Astrocyte (in vitro differentiated cells and primary cell): Measurements from ENCODE around the gene CROCC2. TPM values are rescaled to one million over a fixed set of nuclear protein-coding genes. Genes with fewer than 3 reads are reported as not detected.

Source experiments
- DNase-seq: peaks from one replicate; pipeline ENCODE4 v3.0.0-alpha.2; 2010; ENCODE audit warnings: low read depth
- FAIRE-seq: peaks from 2 replicates; lab custom pipeline; 2011; peaks lifted over from hg19 to GRCh38; lab: Jason Lieb, UNC
- H2AFZ ChIP-seq: 2 replicates; pipeline ENCODE4 v1.6.0; 2012; ENCODE audit warnings: low read depth, low read length, inconsistent platforms
- H3K27ac ChIP-seq: 2 replicates; pipeline ENCODE4 v1.5.1; 2011; ENCODE audit warnings: low read depth, low read length, inconsistent platforms
- H3K27me3 ChIP-seq: 2 replicates; pipeline ENCODE4 v1.6.0; 2011; ENCODE audit warnings: low read length, inconsistent platforms; ENCODE audit not compliant: insufficient read depth
- H3K36me3 ChIP-seq: 2 replicates; pipeline ENCODE4 v1.5.1; 2011; ENCODE audit warnings: low read length, inconsistent platforms; ENCODE audit not compliant: insufficient read depth
- H3K4me1 ChIP-seq: 2 replicates; pipeline ENCODE4 v1.5.1; 2011; ENCODE audit warnings: low read length, inconsistent platforms; ENCODE audit not compliant: insufficient read depth
- H3K4me2 ChIP-seq: 2 replicates; pipeline ENCODE4 v1.6.0; 2012; ENCODE audit warnings: low read length, inconsistent platforms
- H3K4me3 ChIP-seq: 2 replicates; pipeline ENCODE4 v1.5.1; 2011; ENCODE audit warnings: low read depth, mild to moderate bottlenecking, low read length, inconsistent platforms; ENCODE audit not compliant: insufficient read depth
- H3K79me2 ChIP-seq: 2 replicates; pipeline ENCODE4 v1.6.0; 2012; ENCODE audit warnings: mild to moderate bottlenecking, low read length, inconsistent platforms; ENCODE audit not compliant: insufficient read depth
- H3K9ac ChIP-seq: 2 replicates; pipeline ENCODE4 v1.6.0; 2012; ENCODE audit warnings: mild to moderate bottlenecking, low read length, inconsistent platforms
- H3K9me3 ChIP-seq: 2 replicates; pipeline ENCODE4 v1.5.1; 2012; ENCODE audit warnings: low read depth, mild to moderate bottlenecking, low read length, inconsistent platforms; ENCODE audit not compliant: insufficient read depth
- H4K20me1 ChIP-seq: 2 replicates; pipeline ENCODE4 v1.6.0; 2012; ENCODE audit warnings: low read length, inconsistent platforms; ENCODE audit not compliant: insufficient read depth
- H3K27ac Mint-ChIP-seq: one replicate; pipeline ENCODE4 v1.8.0; 2021; ENCODE audit warnings: mild to moderate bottlenecking, mixed read lengths; ENCODE audit not compliant: unreplicated experiment
- H3K27me3 Mint-ChIP-seq: one replicate; pipeline ENCODE4 v1.8.0; 2021; ENCODE audit warnings: low read depth, mixed read lengths; ENCODE audit not compliant: unreplicated experiment
- H3K36me3 Mint-ChIP-seq: one replicate; pipeline ENCODE4 v1.8.0; 2021; ENCODE audit warnings: low read depth, mixed read lengths; ENCODE audit not compliant: unreplicated experiment
- H3K4me1 Mint-ChIP-seq: one replicate; pipeline ENCODE4 v1.8.0; 2021; ENCODE audit warnings: low read depth, mixed read lengths; ENCODE audit not compliant: unreplicated experiment
- H3K4me3 Mint-ChIP-seq: one replicate; pipeline ENCODE4 v1.8.0; 2021; ENCODE audit warnings: mild to moderate bottlenecking, moderate library complexity, mixed read lengths; ENCODE audit not compliant: unreplicated experiment
- H3K9me3 Mint-ChIP-seq: one replicate; pipeline ENCODE4 v1.8.0; 2021; ENCODE audit warnings: mild to moderate bottlenecking, mixed read lengths; ENCODE audit not compliant: unreplicated experiment
- CTCF ChIP-seq: IDR thresholded peaks from 2 replicates; pipeline ENCODE4 v1.5.1; 2011; ENCODE audit warnings: low read depth, mild to moderate bottlenecking, inconsistent platforms, low read length, moderate library complexity; ENCODE audit not compliant: insufficient read depth
- EZH2 ChIP-seq: IDR thresholded peaks from 2 replicates; pipeline ENCODE4 v1.6.1; 2012; ENCODE audit warnings: mild to moderate bottlenecking, low read length, inconsistent platforms; ENCODE audit not compliant: insufficient read depth
- total RNA-seq: library from RNA; stranded (reverse); gene quantifications from 2 replicates; pipeline ENCODE4 v1.2.1, GENCODE V29; 2021

The CROCC2 gene
- total RNA-seq, 1 donor from 2014 or later = not detected

- Histone ChIP-seq H2AFZ (no peak overlapping the region), H3K79me2 (no peaks in the 10 kb centered on the region), H3K27ac (no peak overlapping the region), H3K27me3 (no peaks in the 10 kb centered on the region), H3K9ac (no peak overlapping the region), H3K4me2 (no peak overlapping the region), H3K36me3 (no peaks in the 10 kb centered on the region), H3K4me1 (no peaks in the 10 kb centered on the region), H3K4me3 (no peak overlapping the region), H3K9me3 (no peaks in the 10 kb centered on the region), H4K20me1 (no peaks in the 10 kb centered on the region)
- Mint-ChIP-seq H3K27ac (no peak overlapping the region), H3K27me3 (peaks cover 13% of the 10 kb centered on the region), H3K4me3 (no peak overlapping the region), H3K9me3 (no peaks in the 10 kb centered on the region), H3K36me3 (no peaks in the 10 kb centered on the region), H3K4me1 (no peaks in the 10 kb centered on the region)
- no peak for FAIRE-seq
- no peak for DNase-seq
- TF ChIP-seq EZH2 = no peak
- no peak for TF ChIP-seq CTCF
Measured at GRCh38 chr2:240963065-240963867, 57.1 kb downstream of the CROCC2 start.

- H3K9me3 Mint-ChIP-seq = no peaks in the 10 kb centered on the region
- no peaks in the 10 kb centered on the region for H3K27me3 ChIP-seq
- no peak overlapping the region for H3K4me2 ChIP-seq
- no peak overlapping the region for H2AFZ ChIP-seq
- no peaks in the 10 kb centered on the region for H3K36me3 ChIP-seq
- H3K4me3 ChIP-seq = no peak overlapping the region
- peaks cover 13% of the 10 kb centered on the region for H3K27me3 Mint-ChIP-seq
- H3K36me3 Mint-ChIP-seq = no peaks in the 10 kb centered on the region
- H3K9me3 ChIP-seq = no peaks in the 10 kb centered on the region
- no peaks in the 10 kb centered on the region for H3K4me1 ChIP-seq
- H3K79me2 ChIP-seq = no peaks in the 10 kb centered on the region
- H3K27ac ChIP-seq = no peak overlapping the region
- TF ChIP-seq CTCF = no peak
- no peak for TF ChIP-seq EZH2
- no peak overlapping the region for H3K27ac Mint-ChIP-seq
- no peak overlapping the region for H3K9ac ChIP-seq
- no peaks in the 10 kb centered on the region for H3K4me1 Mint-ChIP-seq
- no peak overlapping the region for H3K4me3 Mint-ChIP-seq
- DNase-seq = no peak
- H4K20me1 ChIP-seq = no peaks in the 10 kb centered on the region
- FAIRE-seq = no peak
Measured at GRCh38 chr2:240963868-240964703, 58.0 kb downstream of the CROCC2 start.
